GM21723 (cell line): ENCODE data around the gene ARF4.
"Not testable (repeated sequence)": the region's sequence is repeated elsewhere in the genome, so short reads cannot be mapped to it uniquely, and the experiment has no call there.

Experiments
- ATAC-seq: cut with Tn5 transposase; IDR thresholded peaks from one replicate; pipeline ENCODE4 v1.9.1; 2021; ENCODE audit warnings: mild to moderate bottlenecking, moderate library complexity; ENCODE audit not compliant: unreplicated experiment

The ARF4 gene

DNA sequence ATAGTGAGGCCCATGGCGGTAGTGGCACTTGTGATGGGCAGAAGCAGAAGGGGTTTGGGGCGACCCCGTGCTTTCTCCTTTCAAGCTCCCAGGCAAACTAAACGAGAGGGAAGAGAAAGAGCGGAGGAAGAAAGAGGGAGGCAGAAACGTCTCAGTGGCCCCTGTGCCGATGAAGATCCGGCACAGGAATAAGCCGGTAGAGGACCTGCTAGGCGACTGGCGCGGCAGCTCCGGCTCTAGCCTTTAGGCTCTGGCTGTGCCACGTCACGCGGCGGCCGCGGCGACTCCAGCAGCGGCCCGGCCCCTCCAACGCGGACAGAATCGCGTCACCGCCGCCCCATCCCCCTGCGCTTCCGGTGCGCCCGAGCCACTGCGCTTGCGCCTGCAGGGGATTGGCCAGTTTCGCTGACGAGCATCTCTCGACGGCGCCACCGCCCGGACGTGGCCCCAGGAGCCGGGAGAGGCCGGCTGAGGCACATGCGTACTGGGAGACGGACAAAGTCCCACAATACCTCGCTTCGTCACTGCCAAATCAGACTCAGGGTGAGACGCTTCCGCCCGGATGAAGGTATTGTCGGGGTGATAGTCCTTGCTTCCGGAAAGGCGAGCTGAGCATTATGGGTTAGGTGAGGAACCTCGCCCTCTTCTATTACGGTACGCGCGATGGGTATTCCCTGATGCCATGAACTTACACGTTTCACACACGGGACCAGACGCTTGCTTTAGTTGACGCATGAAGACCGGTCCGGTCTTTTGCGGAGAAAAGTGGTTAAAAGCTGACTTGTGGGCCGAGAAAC, at the start of gene ARF4:
Gene ARF4, minus strand, starts transcription at position 218 of the 797 bp plus-strand sequence. Its CDS starts 204 bp downstream, at position 14.
- peak; percentile 94 for ATAC-seq

DNA sequence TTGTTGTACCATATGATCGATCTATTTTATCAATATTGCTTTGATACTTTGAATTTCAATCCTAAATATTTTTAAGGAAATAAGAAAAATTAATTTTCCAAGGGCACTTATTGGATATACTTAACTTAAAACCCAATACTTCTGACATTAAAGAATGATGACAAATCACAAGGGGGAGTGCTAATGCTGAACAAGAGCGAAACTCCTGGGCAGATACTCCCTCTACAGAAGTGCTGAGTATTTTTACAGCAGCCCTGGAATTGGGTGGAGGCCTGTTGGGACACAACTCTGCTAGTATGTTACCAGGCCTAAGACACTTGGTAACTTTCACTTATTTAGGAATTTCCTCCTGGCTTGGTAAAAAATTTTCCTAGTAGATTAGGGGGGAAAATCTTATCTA, 49.6 kb upstream of the ARF4 start:
- ATAC-seq, result no peak

DNA sequence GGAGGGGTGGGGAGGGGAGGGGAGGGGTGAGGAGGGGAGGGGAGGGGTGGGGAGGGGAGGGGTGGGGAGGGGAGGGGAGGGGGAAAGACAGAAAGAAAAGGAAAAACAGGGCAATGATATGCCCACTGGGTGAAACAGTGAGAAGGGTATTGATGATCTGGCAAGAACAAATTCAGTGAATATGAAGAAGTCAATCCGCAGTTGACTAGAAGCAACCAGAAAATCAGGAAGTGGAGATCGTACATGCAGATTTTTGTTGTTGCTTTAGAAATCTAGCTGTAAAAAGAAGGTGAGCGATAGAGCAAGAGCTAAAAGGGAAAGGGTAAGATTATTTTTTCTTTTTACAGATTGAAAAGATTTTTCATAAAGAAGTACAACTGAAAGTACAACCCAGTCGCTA, 47.6 kb upstream of the ARF4 start:
- no peak for ATAC-seq

DNA sequence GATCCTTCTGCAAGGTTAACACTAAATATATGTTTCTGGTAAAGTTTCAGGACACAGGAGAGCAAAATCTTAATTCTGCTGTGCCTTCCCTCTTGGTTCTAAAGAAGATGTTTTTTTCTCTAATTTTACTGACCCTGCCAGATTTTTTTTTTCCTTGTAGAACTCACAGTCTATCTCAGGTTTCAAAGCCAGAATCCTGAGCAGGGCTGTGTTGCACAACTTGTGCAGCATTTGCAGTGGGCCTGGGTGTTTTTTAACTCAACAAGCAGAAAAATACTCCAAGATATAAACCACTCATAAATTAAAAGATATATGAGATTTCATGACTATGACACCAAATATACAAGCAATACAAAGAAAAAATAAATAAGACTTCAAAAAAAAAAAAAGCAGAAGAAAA, 40.2 kb upstream of the ARF4 start:
- ATAC-seq, result no peak

DNA sequence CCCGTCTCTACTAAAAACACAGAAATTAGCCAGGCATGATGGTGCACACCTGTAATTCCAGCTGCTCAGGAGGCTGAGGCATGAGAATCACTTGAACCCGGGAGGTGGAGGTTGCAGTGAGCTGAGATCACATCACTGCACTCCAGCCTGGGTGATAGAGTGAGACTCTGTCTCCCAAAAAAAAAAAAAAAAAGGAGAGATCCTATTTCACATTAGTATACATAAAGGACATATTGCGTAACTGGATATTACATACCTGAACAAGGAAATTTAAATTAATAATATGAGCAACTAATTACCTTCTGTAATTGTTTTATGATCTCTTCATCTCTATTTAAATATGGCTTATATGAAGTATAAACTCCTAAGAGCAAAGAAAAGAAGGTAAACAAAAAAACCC, 37.1 kb upstream of the ARF4 start:
- ATAC-seq, result not testable (repeated sequence)

DNA sequence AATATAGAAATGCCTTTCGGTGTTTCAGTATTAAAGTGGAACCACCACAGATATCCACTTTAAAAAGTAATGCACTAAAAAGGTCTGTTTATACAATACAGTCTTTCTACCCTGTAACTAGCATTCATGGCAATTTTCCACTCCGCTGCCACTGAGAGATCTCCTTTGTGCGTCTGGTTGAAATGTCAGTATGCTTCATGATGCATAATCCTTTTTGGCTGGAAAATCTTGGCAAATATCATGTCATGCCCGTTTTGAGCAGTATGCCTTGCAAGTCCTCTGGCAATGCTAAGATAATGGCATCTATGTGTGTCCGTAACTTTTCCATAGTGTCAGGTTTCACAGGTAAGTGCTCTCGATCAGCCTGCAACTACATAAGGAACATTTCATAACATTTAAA, 30.8 kb upstream of the ARF4 start:
- ATAC-seq, result no peak

DNA sequence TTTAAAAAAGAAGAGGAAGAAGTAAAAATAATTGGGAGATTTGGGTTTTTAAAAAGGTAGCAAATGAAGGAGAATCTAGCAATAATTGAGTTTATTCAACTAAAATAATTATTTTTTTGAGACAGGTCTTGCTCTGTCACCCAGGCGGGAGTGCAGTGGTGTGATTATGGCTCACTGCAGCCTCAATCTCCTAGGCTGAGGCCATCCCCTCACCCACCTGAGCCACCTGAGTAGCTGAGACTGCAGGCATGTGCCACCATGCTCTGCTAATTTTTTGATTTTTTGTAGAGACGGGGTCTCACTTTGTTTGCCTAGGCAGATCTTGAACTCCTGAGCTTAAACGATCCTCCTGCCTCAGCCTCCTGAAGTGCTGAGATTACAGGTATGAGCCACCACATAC, 27.7 kb upstream of the ARF4 start:
- no peak for ATAC-seq

DNA sequence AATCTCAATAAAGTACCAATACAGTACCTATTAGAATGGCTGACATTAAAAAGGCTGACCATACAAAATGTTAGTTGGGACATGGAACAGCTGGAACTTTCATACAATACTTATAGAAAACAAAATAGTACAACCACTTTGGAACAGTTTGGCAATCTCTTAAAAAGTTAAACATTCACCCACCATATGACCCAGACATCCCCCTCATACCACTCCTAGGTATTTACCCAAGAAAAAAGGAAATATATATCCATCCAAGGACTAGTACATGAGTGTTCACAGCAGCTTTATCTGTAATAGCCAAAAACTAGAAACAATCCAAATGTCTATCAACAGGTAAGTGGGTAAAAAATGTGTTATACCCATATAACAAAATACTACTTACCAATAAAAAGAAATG, 25.2 kb upstream of the ARF4 start:
- ATAC-seq, result no peak

DNA sequence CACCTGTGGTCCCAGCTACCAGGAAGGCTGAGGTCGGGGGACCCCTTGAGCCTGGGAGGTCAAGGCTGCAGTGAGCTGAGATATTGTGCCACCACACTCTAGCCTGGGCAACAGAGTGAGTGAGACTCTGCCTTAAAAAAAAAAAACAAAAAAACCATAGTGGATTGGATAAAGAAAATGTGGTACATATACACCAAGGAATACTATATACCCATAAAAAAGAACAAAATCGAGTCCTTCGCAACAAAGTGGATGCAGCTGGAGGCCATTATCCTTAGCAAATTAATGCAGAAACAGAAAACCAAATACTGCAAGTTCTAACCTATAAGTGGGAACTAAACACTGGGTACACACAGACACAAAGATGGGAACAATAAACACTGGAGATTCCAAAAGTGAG, 20.6 kb upstream of the ARF4 start:
- no peak for ATAC-seq

DNA sequence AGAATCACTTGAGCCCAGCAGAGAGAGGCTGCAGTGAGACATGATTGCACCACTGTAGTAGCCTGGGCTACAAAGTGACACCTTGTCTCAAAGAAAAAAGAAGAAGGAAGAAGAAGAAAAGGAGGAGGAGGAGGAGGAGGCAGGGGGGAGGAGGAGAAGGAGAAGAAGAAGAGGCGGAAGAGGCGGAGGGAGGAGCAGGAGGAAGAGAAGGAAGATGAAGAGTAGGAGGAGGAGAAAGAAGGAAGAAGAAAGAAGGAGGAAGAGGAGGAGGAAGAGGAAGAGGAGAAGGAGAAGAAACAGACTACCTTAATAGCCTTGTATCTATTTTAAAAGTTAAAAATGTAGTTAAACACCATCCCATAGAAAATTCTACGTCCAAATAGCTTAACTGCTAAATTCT, 19.1 kb upstream of the ARF4 start:
- ATAC-seq, result no peak

DNA sequence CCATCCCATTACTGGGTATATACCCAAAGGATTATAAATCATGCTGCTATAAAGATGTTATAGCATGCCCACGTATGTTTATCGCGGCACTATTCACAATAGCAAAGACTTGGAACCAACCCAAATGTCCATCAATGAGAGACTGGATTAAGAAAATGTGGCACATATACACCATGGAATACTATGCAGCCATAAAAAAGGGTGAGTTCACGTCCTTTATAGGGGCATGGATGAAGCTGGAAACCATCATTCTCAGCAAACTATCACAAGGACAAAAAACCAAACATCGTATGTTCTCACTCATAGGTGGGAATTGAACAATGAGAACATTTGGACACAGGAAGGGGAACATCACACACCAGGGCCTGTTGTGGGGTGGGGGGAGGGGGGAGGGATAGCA, 14.7 kb upstream of the ARF4 start:
- ATAC-seq, result not testable (repeated sequence)

DNA sequence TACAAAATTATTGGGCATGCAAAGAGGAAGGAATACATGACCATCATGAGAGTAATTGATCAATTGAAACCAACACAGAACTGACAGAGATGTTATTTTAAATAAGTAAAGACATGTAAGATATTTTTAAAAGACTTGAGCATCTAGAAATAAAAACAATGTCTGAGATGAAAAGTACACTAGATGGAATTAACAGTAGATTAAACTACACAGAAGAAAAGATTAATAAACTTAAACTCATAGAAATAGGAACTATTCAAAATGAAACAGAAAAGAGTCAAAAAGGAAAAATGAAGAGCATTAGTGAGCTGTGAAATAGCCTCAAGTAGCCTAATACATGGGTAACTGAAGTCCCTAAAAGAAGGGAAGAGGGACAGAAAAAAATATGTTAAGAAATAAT, 8.5 kb upstream of the ARF4 start:
- no peak for ATAC-seq

DNA sequence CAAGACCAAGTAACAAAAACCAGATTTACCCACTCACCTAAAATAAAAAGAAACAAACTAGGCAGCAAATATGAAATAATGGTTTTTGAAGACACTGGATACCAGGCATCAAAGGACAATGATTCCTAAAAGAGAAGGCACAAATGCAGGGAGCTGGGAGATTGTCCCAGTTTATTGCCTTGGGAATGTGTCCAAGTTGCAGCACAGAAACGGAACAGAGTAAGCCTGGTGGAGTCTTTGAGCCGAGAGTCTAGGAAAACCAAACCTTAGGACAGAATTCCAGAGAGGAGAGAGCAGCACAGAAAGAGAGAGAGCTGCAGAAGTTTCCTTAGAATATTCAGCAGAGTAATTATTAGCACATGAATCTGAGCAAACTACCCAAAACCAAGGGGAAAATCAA, 7.8 kb upstream of the ARF4 start:
- ATAC-seq, result no peak

DNA sequence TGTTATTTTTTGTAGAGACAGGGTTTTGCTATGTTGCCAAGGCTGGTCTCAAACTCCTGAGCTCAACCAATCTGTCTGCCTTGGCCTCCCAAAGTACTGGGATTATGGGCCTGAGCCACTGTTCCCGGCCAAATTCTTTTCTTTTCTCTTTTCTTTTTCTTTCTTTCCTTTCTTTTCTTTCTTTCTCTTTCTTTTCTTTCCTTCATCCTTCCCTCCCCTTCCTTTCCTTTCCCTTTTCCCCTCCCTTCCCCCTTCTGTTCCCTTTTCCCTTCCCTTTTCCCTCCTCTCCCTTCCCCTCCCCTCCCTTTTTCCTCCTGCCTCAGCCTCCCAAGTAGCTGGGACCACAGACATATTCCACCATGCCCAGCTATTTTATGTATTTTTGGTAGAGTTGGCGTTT, 3.1 kb upstream of the ARF4 start:
- ATAC-seq, result no peak

DNA sequence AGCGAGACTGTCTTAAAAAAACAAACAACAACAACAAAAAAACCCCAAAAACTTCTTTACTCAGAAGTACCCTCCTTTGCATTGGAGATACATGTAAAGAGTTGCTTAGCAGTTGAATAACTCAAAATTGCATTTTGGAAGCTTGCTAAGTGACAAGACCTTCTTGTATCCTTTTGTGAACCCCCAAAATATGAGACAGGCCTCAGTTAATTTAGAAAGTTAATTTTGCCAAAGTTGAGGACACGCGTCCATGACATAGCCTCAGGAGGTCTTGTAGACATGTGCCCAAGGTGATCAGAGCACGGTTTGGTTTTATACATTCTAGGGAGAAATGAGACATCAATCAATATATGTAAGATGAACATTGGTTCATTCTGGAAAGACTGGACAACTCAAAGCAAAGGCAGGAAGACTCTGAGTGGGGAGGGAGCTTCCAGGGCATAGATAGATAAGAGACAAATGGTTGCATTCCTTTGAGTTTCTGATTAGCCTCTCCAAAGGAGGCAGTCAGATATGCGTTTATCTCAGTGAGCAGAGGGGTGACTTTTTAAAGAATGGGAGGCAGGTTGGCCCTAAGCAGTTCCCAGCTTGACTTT, 1.7 kb upstream of the ARF4 start:
- ATAC-seq, result no peak

DNA sequence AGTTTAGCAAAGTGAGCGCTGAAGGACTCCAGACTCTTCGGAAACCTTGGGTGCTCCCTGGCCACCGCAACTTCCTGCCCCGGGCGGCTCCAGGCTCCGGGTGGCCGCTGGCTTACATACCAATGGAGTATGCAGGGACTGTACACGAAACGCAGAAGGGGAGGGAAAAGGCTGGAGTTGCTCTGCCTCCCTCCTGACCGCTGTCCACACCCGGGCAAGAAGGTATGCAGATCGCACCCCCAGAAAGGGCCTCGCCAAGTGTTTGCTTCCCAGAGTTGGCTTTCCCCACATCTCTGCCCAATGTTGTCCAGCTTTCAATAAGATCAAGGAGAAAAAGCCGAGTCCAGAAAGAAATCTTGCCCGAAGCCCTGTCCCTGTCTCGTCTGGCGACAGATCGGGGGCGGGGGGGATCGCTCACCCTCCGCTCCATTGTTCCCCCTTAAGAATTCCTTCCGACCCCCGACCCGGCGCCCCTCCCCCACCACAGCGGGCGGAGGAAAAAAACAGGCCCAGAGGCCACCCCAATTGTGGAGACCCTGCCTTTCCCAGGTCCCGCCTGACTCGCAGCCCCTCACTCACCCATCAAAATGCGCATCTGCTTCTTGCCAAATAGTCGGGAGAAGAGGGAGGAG, 533 bp downstream of the ARF4 start:
- peak; percentile 1 for ATAC-seq

DNA sequence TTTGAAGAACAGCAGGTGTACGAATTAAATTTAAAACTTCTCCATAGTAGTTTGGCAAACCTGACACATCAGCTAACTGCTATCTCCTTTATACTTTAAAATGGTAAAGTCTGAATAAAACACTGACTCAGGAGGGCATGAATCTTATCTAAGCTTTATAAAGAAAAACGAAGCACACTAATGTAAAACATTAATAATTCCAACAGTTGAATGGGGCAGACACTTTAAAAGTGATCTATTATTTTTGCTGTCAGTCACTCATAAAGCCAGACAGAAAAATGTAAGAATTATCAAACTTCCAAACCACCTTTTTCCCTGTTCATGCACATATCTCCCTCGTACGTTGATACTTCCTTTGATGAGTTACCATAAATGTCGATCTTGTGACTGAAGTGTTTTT, 2.6 kb downstream of the ARF4 start:
- no peak for ATAC-seq

DNA sequence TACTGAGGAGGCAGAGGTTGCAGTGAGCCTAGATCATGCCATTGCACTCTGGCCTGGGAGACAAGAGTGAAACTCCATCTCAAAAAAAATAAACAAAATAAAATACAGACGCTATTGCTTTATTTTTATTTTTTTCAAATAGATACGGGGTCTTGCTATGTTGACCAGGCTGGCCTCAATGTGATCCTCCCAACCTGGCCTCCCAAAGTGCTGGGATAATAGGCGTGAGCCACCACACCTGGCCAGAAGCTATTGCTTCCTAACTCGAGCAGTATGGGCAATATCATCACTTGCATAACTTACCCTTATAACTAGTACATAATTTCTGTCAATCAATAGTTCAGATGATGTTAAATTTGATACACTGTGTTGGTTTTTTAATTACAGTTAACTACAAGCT, 3.0 kb downstream of the ARF4 start:
- ATAC-seq, result no peak

DNA sequence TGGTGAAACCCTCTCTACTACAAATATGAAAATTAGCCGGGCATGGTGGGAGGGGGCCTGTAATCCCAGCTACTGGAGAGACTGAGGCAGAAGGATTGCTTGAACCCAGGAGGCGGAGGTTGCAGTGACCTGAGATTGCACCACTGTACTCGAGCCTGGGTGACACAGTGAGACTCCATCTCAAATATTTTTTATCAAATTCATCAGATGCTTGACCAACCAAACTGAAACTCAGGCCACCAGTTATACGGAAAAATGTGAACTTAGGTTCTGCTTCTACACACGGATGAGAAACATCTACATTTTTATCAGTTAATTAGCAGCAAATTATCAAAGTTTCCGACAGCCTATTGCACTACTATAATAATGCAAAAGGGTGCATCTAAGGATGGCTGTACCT, 4.8 kb downstream of the ARF4 start:
- no peak for ATAC-seq

DNA sequence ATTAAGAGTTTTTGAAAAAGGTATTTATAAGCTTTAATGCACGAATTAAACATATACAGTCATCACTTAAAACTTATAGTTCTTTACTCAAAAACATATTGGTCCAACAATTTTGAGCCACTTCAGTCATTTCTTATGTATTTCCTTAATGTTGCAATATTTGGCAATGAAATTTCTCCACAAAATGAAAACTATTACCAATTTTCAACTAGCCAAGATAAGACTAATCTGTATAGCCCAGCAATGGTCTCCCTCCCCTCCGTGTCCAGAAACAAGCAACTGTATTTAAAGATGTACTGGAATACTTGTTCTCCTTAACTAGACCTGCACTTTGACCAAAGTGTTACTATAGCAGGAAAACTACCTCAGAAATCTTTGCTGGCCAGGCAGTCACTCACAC, 9.2 kb downstream of the ARF4 start:
- no peak for ATAC-seq

DNA sequence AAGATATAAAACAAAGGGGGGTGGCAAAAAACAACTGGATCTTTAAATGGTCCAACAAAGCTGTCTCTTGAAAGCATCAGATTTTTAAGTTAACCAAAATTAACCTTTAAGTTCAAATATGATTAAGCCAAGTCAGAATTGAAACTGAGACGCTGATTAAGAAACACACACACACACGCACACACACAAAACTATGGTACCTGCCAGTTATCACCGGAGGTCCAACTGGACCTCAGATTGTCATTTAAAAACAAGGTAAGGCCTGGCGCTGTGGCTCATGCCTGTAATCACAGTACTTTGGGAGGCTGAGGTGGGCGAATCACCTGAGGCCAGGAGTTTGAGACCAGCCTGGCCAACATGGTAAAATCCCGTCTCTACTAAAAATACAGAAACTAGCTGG, 10.4 kb downstream of the ARF4 start:
- ATAC-seq, result no peak

DNA sequence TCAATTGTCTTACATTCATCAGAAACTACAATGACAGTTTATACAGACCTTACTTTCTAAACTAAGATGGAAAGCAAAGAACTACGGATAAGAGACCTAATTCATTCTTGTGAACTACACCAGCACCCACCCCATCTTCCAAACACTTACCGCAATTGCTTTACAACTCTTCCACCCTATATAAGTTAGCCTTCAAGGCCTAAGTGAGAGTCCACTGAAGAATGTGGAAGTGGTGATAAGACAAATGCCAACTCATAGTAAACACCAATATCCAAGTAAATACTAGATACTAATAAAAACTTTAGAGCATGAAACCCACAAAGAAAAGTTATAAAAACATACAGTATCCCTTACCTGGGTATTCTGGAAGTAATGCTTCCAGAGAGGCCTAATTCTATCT, 13.6 kb downstream of the ARF4 start:
- ATAC-seq, result no peak
